Esophagus squamous epithelium (tissue), 5 donors: ENCODE data around the gene PIM2. TPM values are rescaled to one million over a fixed set of nuclear protein-coding genes. Genes with fewer than 3 reads are reported as not detected.

ENCODE experiments used
- DNase-seq: peaks from one replicate; lab custom pipeline; 2025; lab: John Stamatoyannopoulos, UW
- H3K27ac ChIP-seq, 4 donors: fragments of 200-600 bp; sonication (generic); one replicate each; pipeline ENCODE4 v1.5.1; 2016 to 2019; ENCODE audit warnings: mild to moderate bottlenecking in 1 of 4
- H3K27me3 ChIP-seq, 4 donors: fragments of 200-600 bp; sonication (generic); 1 replicate in 3 of 4; 2 replicates in 1 of 4; pipeline versions ENCODE4 v1.5.1 to v1.6.0; 2017 to 2021; ENCODE audit warnings: antibody characterized with exemption in 1 of 4
- H3K36me3 ChIP-seq, 3 donors: fragments of 200-600 bp; sonication (generic); one replicate each; pipeline ENCODE4 v1.5.1; 2016 to 2019
- H3K4me1 ChIP-seq, 3 donors: fragments of 200-600 bp; sonication (generic); one replicate each; pipeline ENCODE4 v1.5.1; 2017 to 2019
- H3K4me3 ChIP-seq, 4 donors: fragments of 200-600 bp; sonication (generic); 1 replicate in 3 of 4; 2 replicates in 1 of 4; pipeline ENCODE4 v1.5.1; 2016 to 2019; ENCODE audit warnings: mild to moderate bottlenecking in 2 of 4, moderate library complexity in 1 of 4
- H3K9me3 ChIP-seq, 3 donors: fragments of 200-600 bp; sonication (generic); one replicate each; pipeline ENCODE4 v1.5.1; 2016 to 2019
- CTCF ChIP-seq, 6 experiments: fragments of 450-650 bp in 4 of 6; fragments of 200-600 bp in 2 of 6; sonication (generic) in 2 of 6; IDR thresholded peaks; one replicate each; pipeline ENCODE4 v1.5.1; 2016 to 2019; ENCODE audit warnings: antibody characterized with exemption in 6 of 6, mild to moderate bottlenecking in 4 of 6, moderate library complexity in 4 of 6
- POLR2A ChIP-seq, 4 donors: fragments of 450-650 bp; IDR thresholded peaks; one replicate each; pipeline ENCODE4 v1.6.1; 2017; ENCODE audit warnings: antibody characterized with exemption in 4 of 4, mild to moderate bottlenecking in 4 of 4, moderate library complexity in 3 of 4
- WGBS, 2 donors: methylation state at CpG; one replicate each; pipeline ENCODE4 v1.1.5; 2018; 5-methylcytosine and 5-hydroxymethylcytosine counted together
- intact Hi-C: fragments of 100-400 bp; cut with DNase I; formaldehyde crosslinking; loops from one replicate; pipeline ENCODE4 v1.15.0; 2022
- small RNA-seq, 4 donors: library from RNA; depleted of rRNA; stranded (forward); fragments of <200 nt; gene quantifications; one replicate each; pipeline ENCODE3, GENCODE V24; 2016
- total RNA-seq, 4 donors: library from RNA; depleted of rRNA; stranded (reverse); fragments of >200 nt; gene quantifications; one replicate each; pipeline ENCODE4 v1.1.0, GENCODE V29; 2016
- donor health status: DM: yes; HTN: yes; CAD: no.

The PIM2 gene
- total RNA-seq, 4 donors from 2014 or later = 3.3 to 9.7 (median 7.6) TPM

GRCh38 chrX:48864210-48864609 is 54.6 kb downstream of the PIM2 start:
- intact Hi-C loops = no loop called here
- TF ChIP-seq CTCF (IDR thresholded peaks at IDR 0.05) (no peak), POLR2A (IDR thresholded peaks at IDR 0.05) (no peak)
- Histone ChIP-seq H3K36me3 (no peaks in the 10 kb centered on the region), H3K27ac (no peak overlapping the region), H3K27me3 (no peaks in the 10 kb centered on the region), H3K9me3 (no peaks in the 10 kb centered on the region), H3K4me3 (no peak overlapping the region), H3K4me1 (no peaks in the 10 kb centered on the region)
- WGBS, 2 donors = 26 to 45% methylated on average over 4 of the region's 4 CpGs
- DNase-seq = no peak

Small RNA genes lying within 50 kb of the gene (small RNA-seq; reads per million reads assigned to genes)
- gene RNU6-722P = 0 to 0.14 (median 0) reads per million in 4 donors

Other genes starting within 250 kb of the PIM2 start
- gene WAS, start 235.2 kb downstream of the PIM2 start, total RNA-seq = 1 to 10 TPM; 1.2 to 7.1 (median 3.7) TPM
- gene SUV39H1, start 222.3 kb downstream of the PIM2 start, total RNA-seq = 10 to 100 TPM in 1 of 4 donors, 1 to 10 TPM in 3; 4.6 to 12.1 (median 8.2) TPM
- not detected for gene GLOD5, start 157.3 kb downstream of the PIM2 start, total RNA-seq
- not detected for gene GATA1, start 132.4 kb downstream of the PIM2 start, total RNA-seq
- gene HDAC6, start 117.0 kb downstream of the PIM2 start, total RNA-seq = 10 to 100 TPM; 39.9 to 54.9 (median 48.2) TPM
- not detected for gene ERAS, start 92.5 kb downstream of the PIM2 start, total RNA-seq
- gene PCSK1N, start 83.4 kb downstream of the PIM2 start, total RNA-seq = 1 to 10 TPM in 2 of 4 donors, under 1 TPM in 1, not detected in 1; 0.44 to 2.3 (median 1.3) TPM
- 10 to 100 TPM; 27.1 to 58.9 (median 34.6) TPM for gene TIMM17B, start 21.3 kb downstream of the PIM2 start, total RNA-seq
- gene PQBP1, start 21.1 kb downstream of the PIM2 start, total RNA-seq = 10 to 100 TPM; 45.3 to 87.4 (median 53.0) TPM
- gene SLC35A2, start 7.4 kb downstream of the PIM2 start, total RNA-seq = 10 to 100 TPM; 13.7 to 28.9 (median 21.0) TPM
- gene OTUD5, start 38.6 kb upstream of the PIM2 start, total RNA-seq = 10 to 100 TPM; 15.7 to 28.4 (median 24.3) TPM
- gene KCND1, start 52.8 kb upstream of the PIM2 start, total RNA-seq = under 1 TPM in 3 of 4 donors, not detected in 1; 0.04 to 0.57 (median 0.53) TPM
- gene GRIPAP1, start 83.2 kb upstream of the PIM2 start, total RNA-seq = 10 to 100 TPM; 15.4 to 28.4 (median 22.9) TPM
- gene TFE3, start 124.3 kb upstream of the PIM2 start, total RNA-seq = 10 to 100 TPM; 24.3 to 48.4 (median 43.1) TPM
- 10 to 100 TPM; 11.7 to 40.3 (median 22.6) TPM for gene CCDC120, start 140.0 kb upstream of the PIM2 start, total RNA-seq
- 1 to 10 TPM; 2.3 to 9.5 (median 5.9) TPM for gene PRAF2, start 155.0 kb upstream of the PIM2 start, total RNA-seq
- gene WDR45, start 160.9 kb upstream of the PIM2 start, total RNA-seq = 10 to 100 TPM; 30.1 to 78.0 (median 37.0) TPM
- gene GPKOW, start 204.7 kb upstream of the PIM2 start, total RNA-seq = 10 to 100 TPM; 16.2 to 21.5 (median 19.2) TPM
- 10 to 100 TPM in 1 of 4 donors, 1 to 10 TPM in 3; 5.1 to 15.0 (median 8.5) TPM for gene MAGIX, start 243.7 kb upstream of the PIM2 start, total RNA-seq